IPS DF 6.9 (cell line): ENCODE results near the gene VARS2.
"Not testable (repeated sequence)": the region's sequence is repeated elsewhere in the genome, so short reads cannot be mapped to it uniquely, and the experiment has no call there.

Experiments used
- DNase-seq: peaks from one replicate; pipeline ENCODE4 v3.0.0-alpha.2; 2013; ENCODE audit warnings: low read depth, low spot score
- H3K27ac ChIP-seq: one replicate; pipeline ENCODE4 v1.5.1; 2013; ENCODE audit warnings: low read length, control low read depth
- H3K27me3 ChIP-seq: 2 replicates; pipeline ENCODE4 v1.6.1; 2013; ENCODE audit warnings: mild to moderate bottlenecking, low read length; ENCODE audit not compliant: control insufficient read depth, insufficient read depth
- H3K36me3 ChIP-seq: 2 replicates; pipeline ENCODE4 v1.6.1; 2013; ENCODE audit warnings: low read length; ENCODE audit not compliant: control insufficient read depth, insufficient read depth
- H3K4me1 ChIP-seq: 2 replicates; pipeline ENCODE4 v1.6.1; 2013; ENCODE audit warnings: low read length; ENCODE audit not compliant: control insufficient read depth, insufficient read depth
- H3K4me3 ChIP-seq: 2 replicates; pipeline ENCODE4 v1.5.1; 2013; ENCODE audit warnings: mild to moderate bottlenecking, low read length
- H3K9me3 ChIP-seq: 2 replicates; pipeline ENCODE4 v1.6.1; 2013; ENCODE audit warnings: low read length, inconsistent platforms; ENCODE audit not compliant: control insufficient read depth, insufficient read depth
- WGBS: extraction: QIAGEN DNeasy Blood & Tissue Kit; methylation state at CpG from one replicate; pipeline ENCODE4 v1.1.7; 2013; ENCODE audit warnings: mixed read lengths, missing lambda C conversion rate; ENCODE audit not compliant: insufficient read length, insufficient coverage; 5-methylcytosine and 5-hydroxymethylcytosine counted together

Gene VARS2

DNA sequence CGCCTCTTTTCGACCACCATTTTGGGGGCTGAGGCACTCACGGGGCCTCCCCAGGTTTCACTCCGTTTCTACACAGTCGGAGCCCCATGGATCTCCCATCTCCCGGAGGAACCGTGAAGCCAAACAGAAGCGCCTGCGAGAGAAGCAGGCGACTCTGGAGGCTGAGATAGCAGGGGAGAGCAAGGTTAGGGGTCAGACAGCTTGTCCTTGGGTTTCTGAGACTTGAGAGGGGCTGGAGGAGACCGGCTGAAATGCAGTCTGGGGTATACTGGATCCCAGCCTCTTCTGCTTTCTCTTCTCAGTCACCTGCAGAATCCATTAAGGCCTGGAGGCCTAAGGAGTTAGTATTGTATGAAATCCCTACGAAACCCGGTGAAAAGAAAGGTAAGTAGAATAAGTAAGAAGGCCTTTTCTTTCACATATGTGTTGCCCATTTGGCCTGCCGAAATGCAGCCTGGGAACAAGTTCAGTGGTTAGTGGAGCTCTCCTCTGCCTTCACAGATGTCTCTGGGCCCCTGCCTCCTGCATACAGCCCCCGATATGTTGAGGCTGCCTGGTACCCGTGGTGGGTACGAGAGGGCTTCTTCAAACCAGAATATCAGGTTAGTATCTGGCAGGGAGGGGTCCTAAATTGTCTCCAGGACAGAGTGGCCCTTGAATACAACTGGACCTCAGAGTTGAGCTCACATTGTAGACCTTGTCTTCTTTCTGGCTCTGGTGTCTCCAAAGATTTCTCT, 984 bp downstream of the VARS2 start:
- Histone ChIP-seq H3K36me3 (peaks cover 14% of the 10 kb centered on the region), H3K27me3 (no peaks in the 10 kb centered on the region), H3K4me3 (no peak overlapping the region), H3K27ac (no peak overlapping the region), H3K9me3 (no peaks in the 10 kb centered on the region), H3K4me1 (peaks cover 1% of the 10 kb centered on the region; the same call in 1 of the 2 replicates)
- WGBS = no CpG with 5 or more reads among the region's 17 CpGs
- no peak for DNase-seq

DNA sequence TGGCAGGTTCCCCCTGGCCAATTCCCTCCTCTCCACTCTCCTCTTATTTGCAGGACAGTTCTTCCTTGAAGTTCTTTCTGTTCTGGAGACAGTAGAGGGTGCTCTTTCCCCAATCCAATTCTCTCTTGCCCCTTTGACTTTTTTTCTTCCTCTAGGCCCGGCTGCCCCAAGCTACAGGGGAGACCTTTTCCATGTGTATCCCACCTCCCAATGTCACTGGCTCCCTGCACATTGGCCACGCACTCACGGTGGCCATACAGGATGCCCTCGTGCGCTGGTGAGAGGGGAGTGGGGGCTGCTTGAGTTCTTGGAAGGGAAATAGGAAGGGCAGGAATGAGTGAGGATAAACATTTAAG, 1.5 kb downstream of the VARS2 start:
- Histone ChIP-seq H3K4me1 (peaks cover 1% of the 10 kb centered on the region; the same call in 1 of the 2 replicates), H3K36me3 (peaks cover 16% of the 10 kb centered on the region), H3K27me3 (no peaks in the 10 kb centered on the region), H3K4me3 (no peak overlapping the region), H3K27ac (no peak overlapping the region), H3K9me3 (no peaks in the 10 kb centered on the region)
- DNase-seq = peak; percentile 41
- no CpG with 5 or more reads among the region's 5 CpGs for whole genome bisulfite sequencing

DNA sequence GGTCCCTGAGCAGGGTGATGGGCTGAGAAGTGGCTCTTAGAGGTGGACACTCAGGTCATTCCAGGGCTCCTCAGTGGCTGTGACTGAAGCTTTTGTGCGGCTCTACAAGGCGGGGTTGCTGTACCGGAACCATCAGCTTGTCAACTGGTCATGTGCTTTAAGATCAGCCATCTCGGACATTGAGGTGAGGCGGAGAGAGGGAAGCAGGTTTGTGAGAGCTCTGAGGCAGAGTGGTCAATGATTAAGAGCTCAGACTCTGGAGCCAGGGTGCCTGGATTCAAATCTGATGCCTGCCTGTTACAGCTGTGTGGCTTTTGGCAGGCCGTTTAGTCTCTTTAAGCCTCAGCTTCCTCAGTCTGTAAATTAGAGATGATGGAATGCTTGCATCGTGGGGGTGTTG, 3.0 kb downstream of the VARS2 start:
- Histone ChIP-seq H3K4me3 (no peak overlapping the region), H3K9me3 (no peaks in the 10 kb centered on the region), H3K27ac (no peak overlapping the region), H3K36me3 (peaks cover 17% of the 10 kb centered on the region), H3K27me3 (no peaks in the 10 kb centered on the region), H3K4me1 (peaks cover 1% of the 10 kb centered on the region; the same call in 1 of the 2 replicates)
- WGBS = no CpG with 5 or more reads among the region's 7 CpGs
- DNase-seq = no peak

DNA sequence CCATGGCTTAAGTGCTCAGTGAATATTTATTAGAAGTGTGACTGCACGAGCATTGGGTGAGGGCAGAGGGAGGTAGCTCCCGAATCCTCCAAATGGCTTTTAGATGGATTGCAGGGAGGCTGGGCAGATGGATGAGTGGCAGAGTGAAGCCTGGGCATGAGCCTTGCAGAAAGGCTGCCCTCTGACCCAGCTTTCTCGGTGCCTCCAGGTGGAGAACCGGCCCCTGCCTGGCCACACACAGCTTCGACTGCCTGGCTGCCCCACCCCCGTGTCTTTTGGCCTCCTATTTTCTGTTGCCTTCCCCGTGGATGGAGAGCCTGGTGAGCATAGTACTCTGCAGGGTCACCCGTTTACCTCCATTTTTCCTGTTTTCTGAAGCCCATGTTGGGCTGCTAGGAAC, 3.4 kb downstream of the VARS2 start:
- peaks cover 17% of the 10 kb centered on the region for H3K36me3 ChIP-seq
- no peak for DNase-seq
- H3K27me3 ChIP-seq = no peaks in the 10 kb centered on the region
- H3K4me1 ChIP-seq = peaks cover 3% of the 10 kb centered on the region; the same call in 1 of the 2 replicates
- H3K4me3 ChIP-seq = no peak overlapping the region
- H3K9me3 ChIP-seq = no peaks in the 10 kb centered on the region
- no CpG with 5 or more reads among the region's 8 CpGs for WGBS
- H3K27ac ChIP-seq = no peak overlapping the region

DNA sequence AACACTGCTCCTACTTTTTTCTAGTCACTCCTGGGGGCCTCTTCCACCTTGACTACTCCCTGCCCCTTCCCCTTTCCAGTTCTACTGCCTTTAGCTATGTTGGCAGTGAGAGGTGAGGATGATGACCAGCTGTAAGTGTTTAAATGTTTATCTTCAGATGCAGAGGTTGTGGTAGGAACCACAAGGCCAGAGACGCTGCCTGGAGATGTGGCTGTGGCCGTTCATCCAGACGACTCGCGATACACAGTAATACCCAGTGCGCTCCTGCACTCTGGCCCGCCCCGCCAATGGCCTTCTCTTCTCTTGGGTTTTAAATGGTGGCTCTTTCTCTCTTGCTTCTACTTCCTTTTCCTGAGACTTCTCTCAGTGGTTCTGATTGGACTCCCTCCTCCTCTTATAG, 4.6 kb downstream of the VARS2 start:
- Histone ChIP-seq H3K9me3 (no peaks in the 10 kb centered on the region), H3K27ac (no peak overlapping the region), H3K4me3 (no peak overlapping the region), H3K4me1 (peaks cover 3% of the 10 kb centered on the region; the same call in 1 of the 2 replicates), H3K36me3 (peaks cover 17% of the 10 kb centered on the region), H3K27me3 (no peaks in the 10 kb centered on the region)
- DNase-seq = no peak
- WGBS = no CpG with 5 or more reads among the region's 8 CpGs

GRCh38 chr6:30922447-30922852, 8.4 kb downstream of the VARS2 start:
- Histone ChIP-seq H3K4me1 (peaks cover 2% of the 10 kb centered on the region; the same call in 1 of the 2 replicates), H3K27me3 (no peaks in the 10 kb centered on the region), H3K36me3 (peaks cover 17% of the 10 kb centered on the region), H3K9me3 (no peaks in the 10 kb centered on the region), H3K27ac (no peak overlapping the region), H3K4me3 (no peak overlapping the region)
- WGBS = no CpG with 5 or more reads among the region's 7 CpGs
- DNase-seq = no peak

GRCh38 chr6:30924040-30924627, 10.1 kb downstream of the VARS2 start:
- H3K4me3 ChIP-seq, DNase-seq, H3K9me3 ChIP-seq, H3K4me1 ChIP-seq, H3K27me3 ChIP-seq, H3K27ac ChIP-seq: not testable (repeated sequence)
- no CpG with 5 or more reads among the region's 9 CpGs for WGBS
- H3K36me3 ChIP-seq = peaks cover 17% of the 10 kb centered on the region

- Histone ChIP-seq H3K4me3 (no peak overlapping the region), H3K4me1 (peaks cover 2% of the 10 kb centered on the region; the same call in 1 of the 2 replicates), H3K27ac (no peak overlapping the region), H3K9me3 (no peaks in the 10 kb centered on the region), H3K27me3 (no peaks in the 10 kb centered on the region), H3K36me3 (peaks cover 5% of the 10 kb centered on the region; the same call in 1 of the 2 replicates)
- DNase-seq = no peak
- no CpG with 5 or more reads among the region's 4 CpGs for WGBS
These were observed 12.6 kb downstream of the VARS2 start for GRCh38 chr6:30926644-30927043.

DNA sequence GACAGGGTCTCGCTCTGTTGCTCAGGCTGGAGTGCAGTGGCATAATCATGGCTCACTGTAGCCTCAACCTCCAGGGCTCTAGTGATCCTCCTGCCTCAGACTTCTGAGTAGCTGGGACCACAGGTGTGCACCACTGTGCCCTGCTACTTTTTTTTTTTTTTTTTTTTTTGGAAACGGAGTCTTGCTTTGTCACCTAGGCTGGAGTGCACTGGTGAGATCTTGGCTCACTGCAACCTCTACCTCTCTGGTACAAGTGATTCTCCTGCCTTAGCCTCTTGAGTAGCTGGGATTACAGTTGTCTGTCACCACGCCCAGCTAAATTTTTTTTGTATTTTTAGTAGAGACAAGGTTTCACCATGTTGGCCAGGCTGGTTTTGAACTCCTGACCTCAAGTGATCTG, 13.0 kb downstream of the VARS2 start:
- H3K4me3 ChIP-seq, DNase-seq, H3K27me3 ChIP-seq, H3K4me1 ChIP-seq, H3K9me3 ChIP-seq, H3K36me3 ChIP-seq, H3K27ac ChIP-seq: not testable (repeated sequence)
- no CpG with 5 or more reads among the region's 3 CpGs for WGBS

GRCh38 chr6:30928677-30929076, 14.6 kb downstream of the VARS2 start:
- Histone ChIP-seq H3K4me3 (no peak overlapping the region), H3K9me3 (no peaks in the 10 kb centered on the region), H3K27me3 (no peaks in the 10 kb centered on the region), H3K4me1 (no peaks in the 10 kb centered on the region), H3K36me3 (peaks cover 5% of the 10 kb centered on the region; the same call in 1 of the 2 replicates), H3K27ac (no peak overlapping the region)
- DNase-seq = no peak
- WGBS = no CpG with 5 or more reads among the region's 3 CpGs
